ENCODE data around the gene MAB21L2.

DNA sequence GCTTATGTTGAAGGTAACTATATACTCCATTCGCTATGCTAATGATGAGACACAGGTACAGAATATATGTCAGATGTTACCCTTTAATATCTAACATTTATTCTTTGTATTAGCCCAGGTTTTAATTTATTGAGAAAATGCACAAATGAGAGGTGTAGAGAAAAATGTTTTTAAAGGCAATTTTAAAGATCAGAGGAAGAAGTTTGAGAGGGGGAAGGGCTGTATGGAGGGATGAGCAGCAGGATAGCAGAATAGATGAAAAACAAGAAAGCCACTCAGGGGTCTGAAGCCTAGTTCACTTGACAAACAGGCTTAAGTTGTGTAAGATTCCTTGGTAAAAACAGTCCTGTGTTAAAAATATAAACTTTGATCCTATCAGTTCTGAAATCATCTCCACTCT lies 3.7 kb downstream of the MAB21L2 start:
- TF ChIP-seq GATA3 (IDR thresholded peaks at IDR 0.05; ENCODE audit: borderline replicate concordance) = no peak
- TF ChIP-seq, protein P1, sequence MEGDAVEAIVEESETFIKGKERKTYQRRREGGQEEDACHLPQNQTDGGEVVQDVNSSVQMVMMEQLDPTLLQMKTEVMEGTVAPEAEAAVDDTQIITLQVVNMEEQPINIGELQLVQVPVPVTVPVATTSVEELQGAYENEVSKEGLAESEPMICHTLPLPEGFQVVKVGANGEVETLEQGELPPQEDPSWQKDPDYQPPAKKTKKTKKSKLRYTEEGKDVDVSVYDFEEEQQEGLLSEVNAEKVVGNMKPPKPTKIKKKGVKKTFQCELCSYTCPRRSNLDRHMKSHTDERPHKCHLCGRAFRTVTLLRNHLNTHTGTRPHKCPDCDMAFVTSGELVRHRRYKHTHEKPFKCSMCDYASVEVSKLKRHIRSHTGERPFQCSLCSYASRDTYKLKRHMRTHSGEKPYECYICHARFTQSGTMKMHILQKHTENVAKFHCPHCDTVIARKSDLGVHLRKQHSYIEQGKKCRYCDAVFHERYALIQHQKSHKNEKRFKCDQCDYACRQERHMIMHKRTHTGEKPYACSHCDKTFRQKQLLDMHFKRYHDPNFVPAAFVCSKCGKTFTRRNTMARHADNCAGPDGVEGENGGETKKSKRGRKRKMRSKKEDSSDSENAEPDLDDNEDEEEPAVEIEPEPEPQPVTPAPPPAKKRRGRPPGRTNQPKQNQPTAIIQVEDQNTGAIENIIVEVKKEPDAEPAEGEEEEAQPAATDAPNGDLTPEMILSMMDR (IDR thresholded peaks at IDR 0.05) = no peak
- no peak for TF ChIP-seq CHD2 (IDR thresholded peaks at IDR 0.05; ENCODE audit: low read length, partially characterized antibody)
- TF ChIP-seq NR3C1 (IDR thresholded peaks at IDR 0.05) = no peak
- TF ChIP-seq EP300 (IDR thresholded peaks at IDR 0.05) = no peak
- TF ChIP-seq, protein P2, sequence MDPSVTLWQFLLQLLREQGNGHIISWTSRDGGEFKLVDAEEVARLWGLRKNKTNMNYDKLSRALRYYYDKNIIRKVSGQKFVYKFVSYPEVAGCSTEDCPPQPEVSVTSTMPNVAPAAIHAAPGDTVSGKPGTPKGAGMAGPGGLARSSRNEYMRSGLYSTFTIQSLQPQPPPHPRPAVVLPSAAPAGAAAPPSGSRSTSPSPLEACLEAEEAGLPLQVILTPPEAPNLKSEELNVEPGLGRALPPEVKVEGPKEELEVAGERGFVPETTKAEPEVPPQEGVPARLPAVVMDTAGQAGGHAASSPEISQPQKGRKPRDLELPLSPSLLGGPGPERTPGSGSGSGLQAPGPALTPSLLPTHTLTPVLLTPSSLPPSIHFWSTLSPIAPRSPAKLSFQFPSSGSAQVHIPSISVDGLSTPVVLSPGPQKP (IDR thresholded peaks at IDR 0.05; ENCODE audit: low read depth, low read length) = no peak
- no peak for TF ChIP-seq HOXA7 (CRISPR knock-in tag; IDR thresholded peaks at IDR 0.05)
- no peak for TF ChIP-seq HDAC2 (IDR thresholded peaks at IDR 0.05)
- TF ChIP-seq POLR2A (IDR thresholded peaks at IDR 0.05; ENCODE audit: low read length) = no peak
- TF ChIP-seq SREBF2 (IDR thresholded peaks at IDR 0.05) = no peak
- no peak for TF ChIP-seq RAD21 (conservative IDR thresholded peaks at IDR 0.05 in 1 of 2, IDR thresholded peaks at IDR 0.05 in 1 of 2)
- no peak for TF ChIP-seq ZC3H11A (IDR thresholded peaks at IDR 0.05)
- TF ChIP-seq RNF2 (IDR thresholded peaks at IDR 0.05; ENCODE audit: borderline replicate concordance, low read depth) = no peak
